GM12878 (cell line): Measurements from ENCODE around the gene PEX26. TPM values are rescaled to one million over a fixed set of nuclear protein-coding genes. Genes with fewer than 3 reads are reported as not detected.
A peak's percentile ranks its signal among the peaks of the same experiment; 100 is the strongest.

Source experiments
- ATAC-seq: fragments of 200-7000 bp; cut with Tn5 transposase; 3 replicates; pipeline ENCODE4 v1.9.1; 2020; ENCODE audit warnings: mild to moderate bottlenecking, moderate library complexity
- BruUV-seq: library from RNA; stranded (reverse); fragments of 400-500 nt; replicated peaks from 2 replicates; lab custom pipeline; 2021; lab: Mats Ljungman, UMichigan
- CTCF ChIA-PET: fragments of 300-600 bp; sonication (Branson Sonifier 250); formaldehyde crosslinking; extraction: SDS; loops from one replicate; lab custom pipeline; 2021; ENCODE audit warnings: inconsistent platforms; lab: Yijun Ruan, JAX
- POLR2A ChIA-PET: fragments of 350-600 bp; formaldehyde crosslinking; extraction: SDS; loops from one replicate; lab custom pipeline; 2021; ENCODE audit warnings: inconsistent platforms; lab: Charles Lee
- RAD21 ChIA-PET: fragments of 300-600 bp; sonication (Branson Sonifier 250); formaldehyde crosslinking; loops from one replicate; lab custom pipeline; 2023; ENCODE audit warnings: antibody characterized with exemption; ENCODE audit not compliant: unreplicated experiment; lab: Charles Lee
- SMC1A ChIA-PET: fragments of 300-600 bp; sonication (Branson Sonifier 250); formaldehyde crosslinking; loops from one replicate; lab custom pipeline; 2023; ENCODE audit not compliant: unreplicated experiment, uncharacterized antibody; lab: Charles Lee
- DNase-seq: peaks from one replicate; pipeline ENCODE4 v3.0.0-alpha.2; 2011; ENCODE audit warnings: low read depth, low spot score
- FAIRE-seq: peaks from 3 replicates; lab custom pipeline; 2011; peaks lifted over from hg19 to GRCh38; lab: Jason Lieb, UNC
- H2AFZ ChIP-seq: 2 replicates; pipeline ENCODE4 v1.6.0; 2011; ENCODE audit warnings: low read depth, low read length, control low read depth; ENCODE audit not compliant: control insufficient read depth
- H3K27ac ChIP-seq: 2 replicates; pipeline ENCODE4 v1.5.1; 2011; ENCODE audit warnings: control low read depth; ENCODE audit not compliant: control insufficient read depth, insufficient read depth
- H3K27me3 ChIP-seq, 2 experiments: replicated peaks in 1 of 2; 2 replicates each; pipeline versions ENCODE4 v1.6.0 to v1.6.1; 2011; ENCODE audit warnings: low read length in 1 of 2; ENCODE audit not compliant: control insufficient read depth in 2 of 2, insufficient read depth in 2 of 2
- H3K36me3 ChIP-seq, 2 experiments: 2 replicates each; pipeline ENCODE4 v1.5.1; 2011; ENCODE audit warnings: low read length in 1 of 2; ENCODE audit not compliant: control insufficient read depth in 2 of 2, insufficient read depth in 2 of 2
- H3K4me1 ChIP-seq: 2 replicates; pipeline ENCODE4 v1.6.1; 2011; ENCODE audit warnings: mild to moderate bottlenecking, low read length, moderate library complexity, mixed read lengths; ENCODE audit not compliant: control insufficient read depth, insufficient read depth
- H3K4me2 ChIP-seq: 2 replicates; pipeline ENCODE4 v1.6.0; 2011; ENCODE audit warnings: control low read depth; ENCODE audit not compliant: control insufficient read depth, insufficient read depth
- H3K4me3 ChIP-seq: fragments of 200-600 bp; sonication (generic); 2 replicates; pipeline ENCODE4 v1.5.1; 2016
- H3K79me2 ChIP-seq: 2 replicates; pipeline ENCODE4 v1.6.0; 2011; ENCODE audit warnings: low read length; ENCODE audit not compliant: control insufficient read depth, insufficient read depth
- H3K9ac ChIP-seq: 2 replicates; pipeline ENCODE4 v1.8.0; 2011; ENCODE audit warnings: low read length, control low read depth, mixed read lengths; ENCODE audit not compliant: control insufficient read depth, insufficient read depth
- H3K9me3 ChIP-seq: replicated peaks from 3 replicates; pipeline ENCODE4 v1.5.1; 2011; ENCODE audit warnings: mild to moderate bottlenecking, low read length; ENCODE audit not compliant: control insufficient read depth, insufficient read depth
- H4K20me1 ChIP-seq: 2 replicates; pipeline ENCODE4 v1.6.0; 2011; ENCODE audit not compliant: control insufficient read depth, insufficient read depth
- IRF4 ChIP-seq: IDR thresholded peaks from 2 replicates; pipeline ENCODE4 v1.6.1; 2011; ENCODE audit warnings: low read depth, low read length
- POLR2AphosphoS5 ChIP-seq: IDR thresholded peaks from 2 replicates; pipeline ENCODE4 v1.6.1; 2011; ENCODE audit warnings: mild to moderate bottlenecking, low read length, inconsistent platforms
- WGBS: methylation state at CpG from one replicate; pipeline ENCODE4 v1.1.6; 2016; ENCODE audit warnings: low lambda C conversion rate; ENCODE audit not compliant: insufficient replicate concordance, insufficient coverage; ENCODE audit errors: missing lambda C conversion rate; 5-methylcytosine and 5-hydroxymethylcytosine counted together
- in situ Hi-C: fragments of 300-500 bp; cut with MboI; formaldehyde crosslinking; loops from 9 replicates; pipeline ENCODE4 v1.14.3; 2018; ENCODE audit warnings: mixed read lengths
- intact Hi-C: fragments of 100-400 bp; cut with micrococcal nuclease; formaldehyde crosslinking; loops from one replicate; pipeline ENCODE4 v1.14.2; 2022; ENCODE audit not compliant: unreplicated experiment
- polyA plus RNA-seq, 11 experiments: library from polyadenylated mRNA; depleted of rRNA in 4 of 11; unstranded in 6 of 11; stranded (reverse) in 5 of 11; fragments of >200 nt; fragmentation: Nextera tagmentation in 4 of 11; fragmentation: Illumina TruSeq in 1 of 11; extraction: Ambion mirVana in 4 of 11; extraction: Trizol in 1 of 11; gene quantifications; 1 replicate in 1 of 11; 2 replicates in 10 of 11; pipeline versions ENCODE4 v1.2.1 to v1.2.3, GENCODE V29; 2011 to 2016; ENCODE audit warnings: inconsistent platforms in 2 of 11, missing spikeins in 2 of 11, low read depth in 1 of 11
- small RNA-seq: library from RNA; depleted of rRNA; stranded (forward); fragments of <200 nt; gene quantifications from one replicate; pipeline ENCODE3, GENCODE V24; 2014
- total RNA-seq, 4 experiments: library from RNA; depleted of rRNA in 3 of 4; stranded (reverse); fragments of >200 nt in 3 of 4; fragmentation: Illumina TruSeq in 1 of 4; extraction: Trizol in 1 of 4; gene quantifications; 2 replicates each; pipeline versions ENCODE4 v1.2.1 to v1.2.3, GENCODE V29; 2013 to 2021

Gene PEX26
- total and polyA plus RNA-seq, 10 of the 15 experiments (the other 5 are each of a cell fraction or from before 2014, with no cell fraction given) = 0.79 to 50.8 (median 22.4) TPM

- no peaks in the 10 kb centered on the region for H3K27me3 ChIP-seq
- H4K20me1 ChIP-seq = no peaks in the 10 kb centered on the region; the same call in 1 of the 2 replicates
- H3K4me1 ChIP-seq = peaks cover 2% of the 10 kb centered on the region; the same call in 1 of the 2 replicates
- 87% methylated on average over 8 of the region's 8 CpGs for WGBS
- no peak for DNase-seq
- 0 out of 2 replicates have a peak overlapping the region, but pooled peaks have one; percentile 3 for H3K4me2 ChIP-seq
- intact Hi-C loops = no loop called here
- SMC1A ChIA-PET = no interaction called here
- H3K9ac ChIP-seq = no peak overlapping the region
- FAIRE-seq = no peak
- H3K36me3 ChIP-seq = peaks cover 5 to 23% of the 10 kb centered on the region in 2 experiments
- H3K9me3 ChIP-seq = no peaks in the 10 kb centered on the region; the same call in 2 of the 3 replicates
- RAD21 ChIA-PET = no interaction called here
- no peak overlapping the region for H3K27ac ChIP-seq
- POLR2A ChIA-PET = interaction anchor here (0.6 kb wide), 1 partner anchor 427 kb away, joined by 3 read pairs; no protein-coding TSS in a partner anchor
- BruUV-seq = no TSS peak
- peak overlapping the region; percentile 12; the same call in 1 of the 2 replicates for H3K4me3 ChIP-seq
- in situ Hi-C loops = no loop called here
- no peak for ATAC-seq
- TF ChIP-seq POLR2AphosphoS5 (0 out of 2 replicates have a peak, but pooled peaks have one; percentile 26), IRF4 (no peak)
- H3K79me2 ChIP-seq = peaks cover 47% of the 10 kb centered on the region
- H2AFZ ChIP-seq = no peak overlapping the region
- CTCF ChIA-PET = interaction anchor here (2.3 kb wide), 1 partner anchor 78 kb away, joined by 9 read pairs; the partner anchor contains the start of gene PEX26
These were observed 77.1 kb downstream of the PEX26 start for GRCh38 chr22:18154821-18155390.

Small RNA genes lying within 50 kb of the gene (small RNA-seq; reads per million reads assigned to genes)
- not detected for gene AC016027.5

Other genes with a start within 250 kb of the PEX26 start
- gene MICAL3, start 53.4 kb upstream of the PEX26 start, total RNA-seq (2014; rRNA removed) = 24.1 and 26.8 TPM in 2 replicates
- 27.0 and 30.5 TPM in 2 replicates for gene MICAL3, start 53.4 kb upstream of the PEX26 start, total RNA-seq (2014; rRNA removed; fragmentation: Illumina TruSeq; extraction: Trizol)
- 88.1 and 92.2 TPM in 2 replicates for gene MICAL3, start 53.4 kb upstream of the PEX26 start, total RNA-seq (2021)
- 12.6 and 21.2 TPM in 2 replicates for gene MICAL3, start 53.4 kb upstream of the PEX26 start, polyA plus RNA-seq (2011; rRNA removed)
- 44.7 and 57.4 TPM in 2 replicates for gene MICAL3, start 53.4 kb upstream of the PEX26 start, polyA plus RNA-seq (2014; fragmentation: Illumina TruSeq; extraction: Trizol)
- gene MICAL3, start 53.4 kb upstream of the PEX26 start, polyA plus RNA-seq (2014; fragmentation: Nextera tagmentation; extraction: Ambion mirVana) = 1 to 10 TPM; 2.6 to 3.3 TPM
- gene MICAL3, start 53.4 kb upstream of the PEX26 start, polyA plus RNA-seq (2014; rRNA removed) = 30.8 and 36.1 TPM in 2 replicates
- 10 to 100 TPM; 11.0 to 16.4 TPM for gene MICAL3, start 53.4 kb upstream of the PEX26 start, polyA plus RNA-seq (2016; fragmentation: Nextera tagmentation; extraction: Ambion mirVana)
- gene TUBA8, start 32.8 kb downstream of the PEX26 start, total RNA-seq (2014; rRNA removed) = 20.9 and 24.1 TPM in 2 replicates
- 11.9 and 14.7 TPM in 2 replicates for gene TUBA8, start 32.8 kb downstream of the PEX26 start, total RNA-seq (2014; rRNA removed; fragmentation: Illumina TruSeq; extraction: Trizol)
- gene TUBA8, start 32.8 kb downstream of the PEX26 start, total RNA-seq (2021) = 21.0 and 21.1 TPM in 2 replicates
- 4.1 and 7.0 TPM in 2 replicates for gene TUBA8, start 32.8 kb downstream of the PEX26 start, polyA plus RNA-seq (2011; rRNA removed)
- gene TUBA8, start 32.8 kb downstream of the PEX26 start, polyA plus RNA-seq (2014; fragmentation: Illumina TruSeq; extraction: Trizol) = 13.1 and 23.7 TPM in 2 replicates
- gene TUBA8, start 32.8 kb downstream of the PEX26 start, polyA plus RNA-seq (2014; fragmentation: Nextera tagmentation; extraction: Ambion mirVana) = 1 to 10 TPM; 2.2 to 5.5 TPM
- 25.5 and 26.0 TPM in 2 replicates for gene TUBA8, start 32.8 kb downstream of the PEX26 start, polyA plus RNA-seq (2014; rRNA removed)
- 10 to 100 TPM; 27.3 to 30.3 TPM for gene TUBA8, start 32.8 kb downstream of the PEX26 start, polyA plus RNA-seq (2016; fragmentation: Nextera tagmentation; extraction: Ambion mirVana)
- 58.5 and 66.4 TPM in 2 replicates for gene USP18, start 72.2 kb downstream of the PEX26 start, total RNA-seq (2014; rRNA removed)
- 39.8 and 43.0 TPM in 2 replicates for gene USP18, start 72.2 kb downstream of the PEX26 start, total RNA-seq (2014; rRNA removed; fragmentation: Illumina TruSeq; extraction: Trizol)
- gene USP18, start 72.2 kb downstream of the PEX26 start, total RNA-seq (2021) = 37.5 and 42.7 TPM in 2 replicates
- gene USP18, start 72.2 kb downstream of the PEX26 start, polyA plus RNA-seq (2011; rRNA removed) = 83.5 and 84.7 TPM in 2 replicates
- gene USP18, start 72.2 kb downstream of the PEX26 start, polyA plus RNA-seq (2014; fragmentation: Illumina TruSeq; extraction: Trizol) = 42.3 and 44.7 TPM in 2 replicates
- gene USP18, start 72.2 kb downstream of the PEX26 start, polyA plus RNA-seq (2014; fragmentation: Nextera tagmentation; extraction: Ambion mirVana) = 10 to 100 TPM; 53.0 to 65.7 TPM
- 53.0 and 65.8 TPM in 2 replicates for gene USP18, start 72.2 kb downstream of the PEX26 start, polyA plus RNA-seq (2014; rRNA removed)
- 10 to 100 TPM; 60.6 to 66.8 TPM for gene USP18, start 72.2 kb downstream of the PEX26 start, polyA plus RNA-seq (2016; fragmentation: Nextera tagmentation; extraction: Ambion mirVana)